NT2/D1 (cell line): ENCODE measurements around the gene NPAS3.

ENCODE experiments used
- DNase-seq: peaks from one replicate; pipeline ENCODE4 v3.0.0-alpha.2; 2011; ENCODE audit warnings: low read depth, low spot score
- H3K27me3 ChIP-seq: 2 replicates; pipeline ENCODE4 v1.6.0; 2011; ENCODE audit warnings: mild to moderate bottlenecking; ENCODE audit not compliant: insufficient read length, insufficient read depth
- H3K36me3 ChIP-seq: 2 replicates; pipeline ENCODE4 v1.6.1; 2011; ENCODE audit warnings: mild to moderate bottlenecking, low read length, mixed read lengths; ENCODE audit not compliant: insufficient read depth, insufficient read length
- H3K4me1 ChIP-seq: 2 replicates; pipeline ENCODE4 v1.5.1; 2011; ENCODE audit not compliant: insufficient read depth, insufficient read length
- H3K4me3 ChIP-seq: 2 replicates; pipeline ENCODE4 v1.5.1; 2011; ENCODE audit warnings: low read depth; ENCODE audit not compliant: insufficient read length
- H3K9ac ChIP-seq: 2 replicates; pipeline ENCODE4 v1.6.0; 2011; ENCODE audit warnings: low read depth; ENCODE audit not compliant: insufficient read length
- H3K9me3 ChIP-seq: 2 replicates; pipeline ENCODE4 v1.5.1; 2011; ENCODE audit warnings: mild to moderate bottlenecking, low read length; ENCODE audit not compliant: insufficient read depth
- SUZ12 ChIP-seq: IDR thresholded peaks from 2 replicates; pipeline ENCODE4 v1.6.1; 2011; ENCODE audit not compliant: insufficient read length, insufficient read depth; ENCODE audit errors: extremely low read depth
- YY1 ChIP-seq: IDR thresholded peaks from 2 replicates; pipeline ENCODE4 v1.6.1; 2011; ENCODE audit not compliant: insufficient read length, insufficient read depth
- ZNF274 ChIP-seq: IDR thresholded peaks from 2 replicates; pipeline ENCODE4 v1.6.1; 2011; ENCODE audit warnings: mild to moderate bottlenecking, low read depth, low read length

NPAS3 gene

DNA sequence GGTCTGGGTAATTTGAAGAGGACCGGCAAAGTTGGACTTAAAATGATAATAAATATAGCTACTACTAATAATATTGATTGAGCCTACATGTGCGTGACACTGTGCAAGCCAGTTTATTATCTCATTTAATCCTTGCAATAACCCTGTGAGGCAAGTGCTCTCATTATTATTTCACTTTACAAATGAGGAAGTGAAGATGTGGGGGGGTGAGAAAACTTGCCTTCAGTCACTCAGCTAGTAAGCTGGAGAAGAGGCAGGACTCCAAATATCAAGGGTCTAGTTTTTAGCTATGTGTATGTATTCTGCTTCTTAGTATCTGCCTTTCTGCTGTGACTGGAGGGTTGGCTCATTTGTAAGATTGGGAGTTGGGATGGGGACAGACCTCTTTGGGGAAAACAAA, 39.2 kb downstream of the NPAS3 start:
- no peaks in the 10 kb centered on the region for H3K36me3 ChIP-seq
- DNase-seq, result no peak
- no peaks in the 10 kb centered on the region for H3K9me3 ChIP-seq
- TF ChIP-seq ZNF274 (no peak), SUZ12 (no peak), YY1 (no peak)
- H3K27me3 ChIP-seq, result no peaks in the 10 kb centered on the region
- H3K9ac ChIP-seq, result no peak overlapping the region
- no peak overlapping the region for H3K4me3 ChIP-seq
- no peaks in the 10 kb centered on the region for H3K4me1 ChIP-seq

DNA sequence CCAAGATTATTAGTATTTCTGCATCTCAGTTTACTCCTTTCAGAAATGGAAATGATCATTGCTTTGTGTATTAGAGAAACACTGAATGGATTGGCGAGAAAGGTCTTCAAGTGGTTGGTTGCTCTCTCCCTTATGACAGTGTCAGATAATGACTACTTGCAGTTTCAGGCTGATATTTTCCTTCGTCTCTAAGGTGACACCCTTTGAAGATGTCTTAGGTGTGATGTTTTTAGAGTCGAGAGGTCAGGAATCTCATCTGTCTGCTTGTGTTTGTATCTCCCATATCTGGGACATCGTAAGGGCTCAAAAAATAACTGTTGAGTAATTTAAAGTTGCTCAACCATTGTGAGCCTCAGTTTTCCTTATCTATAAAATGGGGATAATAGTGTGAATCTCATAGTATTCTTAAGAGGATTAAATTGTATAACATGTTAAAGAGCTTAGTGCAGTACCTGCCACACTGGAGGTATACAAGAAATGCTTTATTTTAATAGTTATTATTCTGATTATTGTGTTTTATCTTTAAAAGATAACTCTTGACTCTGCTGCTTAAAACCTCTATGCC, 40.1 kb downstream of the NPAS3 start:
- H3K27me3 ChIP-seq, result no peaks in the 10 kb centered on the region
- no peak overlapping the region for H3K4me3 ChIP-seq
- H3K36me3 ChIP-seq, result no peaks in the 10 kb centered on the region
- H3K9ac ChIP-seq, result no peak overlapping the region
- H3K9me3 ChIP-seq, result no peaks in the 10 kb centered on the region
- no peak for DNase-seq
- H3K4me1 ChIP-seq, result no peaks in the 10 kb centered on the region
- TF ChIP-seq YY1 (no peak), SUZ12 (no peak), ZNF274 (no peak)

DNA sequence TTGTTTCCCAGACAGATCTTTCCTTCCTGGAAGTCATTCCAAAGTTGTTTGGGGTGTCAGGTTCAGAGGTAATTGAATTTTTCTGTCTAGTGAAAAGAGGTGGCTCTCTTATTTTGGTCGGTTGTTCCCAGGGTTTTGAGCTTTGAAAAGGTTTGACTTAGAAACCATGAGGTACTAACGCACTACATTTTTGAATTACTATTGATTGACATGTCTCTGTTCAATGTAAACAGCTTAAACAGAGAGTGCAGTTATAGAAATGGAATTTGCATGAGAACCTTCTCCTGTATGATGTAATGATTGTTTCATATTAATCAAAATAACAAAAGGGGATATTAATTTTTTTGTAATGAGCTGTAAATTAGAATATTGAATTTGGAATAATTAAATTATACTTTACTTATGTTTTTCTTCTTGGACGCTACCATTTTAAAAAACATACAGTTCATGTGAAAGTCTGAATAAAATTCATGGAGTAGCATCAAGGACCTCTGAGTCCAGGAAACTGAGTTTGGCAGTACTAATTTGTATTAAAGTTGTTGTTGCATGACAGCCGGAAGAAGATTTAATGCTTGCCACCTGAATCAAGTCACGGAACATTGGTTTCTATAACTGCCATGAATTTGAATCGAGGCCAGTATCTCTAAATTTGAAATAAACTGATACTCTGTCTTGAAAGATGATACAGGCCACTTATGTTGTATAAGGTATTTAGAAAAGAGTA, 41.7 kb downstream of the NPAS3 start:
- Histone ChIP-seq H3K4me3 (no peak overlapping the region), H3K9ac (no peak overlapping the region), H3K9me3 (no peaks in the 10 kb centered on the region), H3K27me3 (no peaks in the 10 kb centered on the region), H3K36me3 (no peaks in the 10 kb centered on the region), H3K4me1 (no peaks in the 10 kb centered on the region)
- TF ChIP-seq ZNF274 (no peak), SUZ12 (no peak), YY1 (no peak)
- DNase-seq, result no peak

DNA sequence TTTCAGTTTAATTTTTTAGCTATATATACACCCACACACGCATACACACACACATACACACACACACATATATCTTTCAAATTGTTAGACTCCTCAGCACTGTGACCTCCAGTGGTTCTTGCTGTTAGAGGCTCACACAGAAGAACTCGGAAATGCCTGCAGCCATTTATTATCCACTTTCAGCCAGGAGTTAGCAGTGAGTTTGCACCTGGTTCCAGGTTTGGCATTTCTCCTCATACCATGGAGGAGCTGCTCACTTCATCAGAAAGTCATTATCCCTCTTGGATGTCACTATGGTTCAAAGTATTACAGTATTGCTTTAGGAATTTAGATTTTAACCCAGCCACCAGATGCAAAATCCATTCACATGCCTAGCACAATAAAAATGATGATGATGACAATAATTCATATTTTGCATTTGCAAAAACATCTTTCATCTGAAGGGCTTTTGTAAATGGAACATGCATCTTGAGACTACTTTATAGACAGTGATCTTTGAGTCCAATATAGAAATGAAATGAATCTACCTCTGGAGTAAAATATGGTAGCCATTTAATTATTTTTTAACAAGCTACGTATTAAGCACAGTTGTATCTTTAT, 42.3 kb downstream of the NPAS3 start:
- no peak for DNase-seq
- H3K9me3 ChIP-seq, result no peaks in the 10 kb centered on the region

GRCh38 chr14:32984241-32984930, 45.7 kb downstream of the NPAS3 start:
- DNase-seq, result no peak

More for the DNA sequence above, 42.3 kb downstream of the NPAS3 start:
- H3K36me3 ChIP-seq, result no peaks in the 10 kb centered on the region
- H3K27me3 ChIP-seq, result no peaks in the 10 kb centered on the region
- no peak for TF ChIP-seq ZNF274
- no peak for TF ChIP-seq SUZ12
- no peak for TF ChIP-seq YY1
- no peak overlapping the region for H3K9ac ChIP-seq
- H3K4me3 ChIP-seq, result no peak overlapping the region
- H3K4me1 ChIP-seq, result no peaks in the 10 kb centered on the region

DNA sequence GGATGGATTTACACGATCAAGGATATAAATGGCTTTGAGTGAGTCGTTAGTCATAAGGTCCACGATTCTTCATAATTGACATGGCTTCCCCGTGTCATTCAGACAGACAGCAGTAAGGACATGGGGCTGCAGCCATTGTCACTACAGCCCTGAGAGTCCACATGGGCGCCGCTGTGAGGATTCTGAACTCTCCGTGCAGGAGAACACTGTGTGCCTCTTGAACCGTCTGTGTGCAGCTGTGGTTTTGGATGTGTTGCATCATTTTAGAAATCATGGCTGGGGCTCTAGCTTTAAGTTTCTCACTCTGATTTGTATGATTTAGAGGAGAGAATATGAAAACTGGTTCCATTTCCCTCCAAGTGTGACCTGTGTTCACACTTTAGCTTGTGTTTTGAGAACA, 47.2 kb downstream of the NPAS3 start:
- no peaks in the 10 kb centered on the region for H3K36me3 ChIP-seq
- no peak overlapping the region for H3K4me3 ChIP-seq
- H3K9me3 ChIP-seq, result no peaks in the 10 kb centered on the region
- no peak overlapping the region for H3K9ac ChIP-seq
- DNase-seq, result no peak
- no peak for TF ChIP-seq YY1
- TF ChIP-seq ZNF274, result no peak
- TF ChIP-seq SUZ12, result no peak
- no peaks in the 10 kb centered on the region for H3K27me3 ChIP-seq
- no peaks in the 10 kb centered on the region for H3K4me1 ChIP-seq

More at GRCh38 chr14:32984241-32984930, 45.7 kb downstream of the NPAS3 start:
- H3K4me1 ChIP-seq, result no peaks in the 10 kb centered on the region
- TF ChIP-seq SUZ12, result no peak
- TF ChIP-seq YY1, result no peak
- TF ChIP-seq ZNF274, result no peak
- H3K9me3 ChIP-seq, result no peaks in the 10 kb centered on the region
- H3K4me3 ChIP-seq, result no peak overlapping the region
- H3K27me3 ChIP-seq, result no peaks in the 10 kb centered on the region
- no peak overlapping the region for H3K9ac ChIP-seq
- no peaks in the 10 kb centered on the region for H3K36me3 ChIP-seq
